GM21576 (cell line): ENCODE data around the gene DEPDC5.
"Not testable (repeated sequence)": the region's sequence is repeated elsewhere in the genome, so short reads cannot be mapped to it uniquely, and the experiment has no call there.

Experiments used
- ATAC-seq: cut with Tn5 transposase; IDR thresholded peaks from one replicate; pipeline ENCODE4 v1.9.1; 2021; ENCODE audit warnings: mild to moderate bottlenecking, moderate library complexity; ENCODE audit not compliant: unreplicated experiment

DEPDC5 gene

GRCh38 chr22:31753634-31754501, at the start of gene DEPDC5:
DEPDC5 (plus strand) TSS chr22:31754019; CDS start chr22:31754922, 903 bp downstream.
- peak; percentile 59 for ATAC-seq

DNA sequence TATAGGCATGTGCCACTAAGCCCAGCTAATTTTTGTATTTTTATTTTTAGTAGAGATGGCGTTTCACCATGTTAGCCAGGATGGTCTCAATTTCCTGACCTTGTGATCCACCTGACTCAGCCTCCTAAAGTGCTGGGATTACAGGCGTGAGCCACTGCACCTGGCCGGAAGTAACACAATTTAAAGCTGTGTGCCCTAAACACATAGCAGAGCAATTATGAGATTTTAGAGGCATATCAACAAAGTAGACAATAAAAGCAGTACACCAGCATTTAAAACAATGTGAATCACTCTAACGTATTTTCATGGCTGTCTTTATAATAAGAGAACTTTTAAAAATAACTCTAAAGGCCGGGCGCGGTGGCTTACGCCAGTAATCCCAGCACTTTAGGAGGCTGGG, 46.3 kb upstream of the DEPDC5 start:
- ATAC-seq: no peak

- not testable (repeated sequence) for ATAC-seq
These were observed 42.6 kb upstream of the DEPDC5 start for GRCh38 chr22:31711226-31711625.

DNA sequence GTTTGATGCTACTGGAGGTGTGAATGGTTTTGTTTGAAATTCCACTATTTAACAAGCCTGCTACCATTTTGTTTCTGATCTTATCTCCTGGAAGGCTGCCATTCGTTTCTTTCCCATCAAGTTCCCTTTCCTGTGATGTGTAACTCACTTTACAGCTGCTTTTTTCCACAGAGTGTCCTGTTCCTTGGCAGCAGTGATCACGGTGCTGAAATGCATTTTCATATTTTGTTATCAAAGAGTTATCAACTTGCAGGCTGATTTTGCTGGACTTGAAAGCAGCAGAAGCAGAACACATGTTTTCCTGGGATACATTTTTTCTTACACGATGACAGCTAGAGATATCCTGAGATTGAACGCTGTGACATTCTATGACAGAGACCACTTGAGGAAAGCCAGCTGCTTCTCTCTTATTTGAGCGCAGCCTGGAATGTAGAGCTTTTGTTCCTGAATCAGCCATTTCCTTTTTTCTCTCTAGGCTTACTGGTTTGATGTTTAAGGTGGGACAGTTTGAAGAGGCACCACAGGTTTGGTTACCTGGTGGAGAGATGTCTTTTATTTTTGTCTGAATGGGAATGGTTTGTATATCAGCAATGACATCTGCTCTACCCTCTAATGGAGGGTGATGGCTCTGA, 38.6 kb upstream of the DEPDC5 start:
- no peak for ATAC-seq

DNA sequence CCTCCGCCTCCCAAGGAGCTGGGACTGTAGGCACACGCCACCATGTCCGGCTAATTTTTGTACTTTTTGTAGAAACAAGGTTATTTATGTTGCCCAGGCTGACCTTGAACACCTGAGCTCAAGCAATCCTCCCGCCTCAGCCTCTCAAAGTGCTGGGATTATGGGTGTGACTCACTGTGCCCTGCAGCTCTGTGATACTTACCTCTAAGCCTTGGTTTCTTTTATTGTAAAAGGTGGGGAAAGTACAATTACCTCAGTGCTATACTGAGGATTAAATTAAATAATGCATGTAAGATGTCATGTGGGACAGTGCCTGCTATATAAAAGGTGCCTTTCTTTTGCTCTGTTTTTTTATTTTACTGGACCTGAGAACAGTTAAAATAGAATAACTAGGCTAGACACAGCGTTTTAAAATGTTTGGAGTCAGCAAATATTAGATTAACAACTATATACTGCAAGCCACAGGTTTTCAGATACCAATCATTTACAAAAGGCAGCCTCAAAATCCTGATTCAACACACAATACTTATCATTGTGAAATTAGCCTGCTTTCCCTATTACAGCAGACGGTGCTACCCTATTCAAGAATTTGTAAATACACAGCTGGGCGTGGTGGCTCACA, 33.9 kb upstream of the DEPDC5 start:
- no peak for ATAC-seq

DNA sequence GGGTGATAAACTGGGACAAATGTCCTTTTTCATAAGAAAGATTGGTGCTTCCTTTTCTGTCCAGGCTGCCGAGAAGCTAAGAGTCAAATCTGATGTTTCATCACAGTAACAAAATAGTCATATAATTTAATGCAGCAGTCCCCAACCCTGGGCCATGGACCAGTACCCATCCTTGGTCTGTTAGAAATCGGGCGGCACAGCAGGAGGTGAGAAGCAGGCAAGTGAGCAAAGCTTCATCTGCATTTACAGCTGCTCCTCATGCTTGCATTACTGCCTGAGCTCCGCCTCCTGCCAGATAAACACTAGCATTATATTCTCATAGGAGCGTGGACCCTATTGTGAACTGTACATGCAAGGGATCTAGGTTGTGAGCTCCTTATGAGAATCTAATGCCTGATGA, 30.1 kb upstream of the DEPDC5 start:
- no peak for ATAC-seq

DNA sequence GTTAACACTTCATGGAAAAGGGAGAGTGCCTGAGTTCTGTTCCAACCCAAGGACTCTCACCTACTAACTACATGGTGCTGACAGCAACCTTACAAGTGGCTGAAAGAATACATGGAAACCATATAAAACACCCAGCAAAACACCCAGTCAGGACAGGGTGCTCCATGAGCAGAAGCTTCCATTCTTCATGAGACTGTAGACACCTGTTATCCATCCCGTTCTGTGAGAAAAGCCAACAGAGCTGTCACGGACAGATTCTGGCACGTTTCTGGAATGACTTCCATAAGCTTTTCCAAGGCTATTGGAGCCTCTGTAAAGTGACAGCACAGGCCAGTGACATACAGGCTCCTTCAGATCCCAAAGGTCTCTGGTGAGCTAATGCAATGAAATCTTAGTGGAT, 27.1 kb upstream of the DEPDC5 start:
- no peak for ATAC-seq

DNA sequence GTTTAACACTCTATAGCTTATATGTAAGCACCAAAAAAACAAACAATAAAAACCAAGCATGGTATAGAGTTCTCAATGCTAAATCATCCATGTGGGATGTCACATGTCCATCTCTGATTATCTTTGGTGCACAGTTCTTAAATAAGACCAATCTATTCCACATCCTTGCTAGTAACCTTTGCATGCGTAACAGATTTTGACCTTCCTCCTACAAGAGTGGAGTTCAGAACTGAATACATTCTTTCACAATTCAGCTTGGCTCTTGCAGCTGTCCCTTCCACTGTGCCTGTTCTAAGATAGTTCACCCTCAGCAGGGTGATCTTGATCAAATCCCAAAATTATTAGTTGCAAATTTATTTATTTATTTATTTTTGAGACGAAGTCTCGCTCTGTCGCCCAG, 25.0 kb upstream of the DEPDC5 start:
- no peak for ATAC-seq

GRCh38 chr22:31730344-31730711, 23.5 kb upstream of the DEPDC5 start:
- no peak for ATAC-seq

DNA sequence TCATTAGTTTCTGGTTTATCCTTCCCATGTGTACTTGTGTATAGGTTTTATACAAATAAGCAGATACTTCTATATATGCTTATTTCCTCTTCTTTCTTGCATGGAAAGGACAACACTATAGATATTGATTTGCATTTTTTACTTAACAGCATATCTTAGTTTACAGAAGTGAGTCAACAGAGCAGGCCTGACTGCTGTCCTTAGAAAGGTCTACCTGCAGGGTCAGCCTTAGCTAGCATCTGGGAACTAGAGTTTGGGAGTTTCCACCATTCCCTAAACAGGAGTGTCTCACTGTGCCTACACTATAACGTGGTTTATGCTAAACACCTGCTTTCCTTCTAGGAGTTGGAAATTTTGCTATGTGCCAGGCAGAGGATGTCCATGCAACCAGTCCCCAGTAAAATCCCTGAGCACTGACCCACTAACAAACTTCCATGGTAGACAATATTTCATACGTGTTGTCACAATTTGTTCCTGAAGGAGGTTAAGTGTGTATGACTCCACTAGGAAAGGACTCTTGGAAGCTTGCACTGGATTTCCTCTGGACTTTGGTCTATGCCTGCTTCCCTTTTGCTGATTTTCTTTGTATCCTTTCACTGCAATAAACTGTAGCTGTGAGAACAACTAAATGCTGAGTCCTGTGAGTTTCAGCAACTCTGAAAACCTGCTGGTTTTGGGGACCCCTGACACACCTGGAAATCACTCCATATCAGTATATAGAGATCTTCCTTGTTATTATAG, 21.6 kb upstream of the DEPDC5 start:
- no peak for ATAC-seq

DNA sequence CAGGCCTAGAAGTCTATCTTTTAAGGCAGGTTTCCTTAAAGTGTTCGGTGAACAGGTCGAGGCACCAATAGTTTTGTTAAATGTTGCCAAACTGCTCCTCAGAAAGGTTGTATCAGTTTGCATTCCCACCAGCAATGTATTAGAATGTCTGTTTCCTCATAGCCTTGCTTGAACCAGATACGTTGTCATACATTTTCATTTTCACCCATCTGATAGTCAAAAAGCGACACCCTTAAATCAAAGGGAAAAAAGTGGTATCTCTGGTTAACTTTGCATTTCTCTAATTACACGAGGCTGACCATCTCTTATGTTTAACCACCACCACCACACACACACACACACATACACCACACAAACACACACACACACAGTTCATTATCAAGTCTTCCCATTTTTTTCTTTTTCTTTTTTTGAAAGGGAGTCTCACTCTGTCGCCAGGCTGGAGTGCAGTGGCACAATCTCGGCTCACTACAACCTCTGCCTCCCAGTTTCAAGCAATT, 20.2 kb upstream of the DEPDC5 start:
- no peak for ATAC-seq

DNA sequence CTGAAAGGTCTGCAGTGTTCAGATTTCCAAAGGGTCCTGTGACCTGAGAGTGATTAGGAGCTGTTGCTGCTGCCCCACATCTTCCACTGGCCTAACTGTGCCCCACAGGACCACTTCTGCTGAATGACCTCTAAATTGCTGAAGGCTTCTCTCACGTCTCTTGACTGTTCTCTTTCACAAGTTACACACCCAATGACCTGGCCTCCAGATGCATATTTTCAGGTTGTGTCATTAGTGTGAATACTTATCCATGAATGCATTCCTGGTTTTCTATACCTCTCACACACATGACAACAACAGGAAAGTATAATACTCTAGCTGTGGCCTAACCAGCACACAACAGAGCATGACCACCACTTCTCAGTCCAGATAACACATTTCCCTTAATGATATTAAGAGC, 19.3 kb upstream of the DEPDC5 start:
- ATAC-seq: no peak

GRCh38 chr22:31736458-31736857, 17.4 kb upstream of the DEPDC5 start:
- ATAC-seq: no peak

DNA sequence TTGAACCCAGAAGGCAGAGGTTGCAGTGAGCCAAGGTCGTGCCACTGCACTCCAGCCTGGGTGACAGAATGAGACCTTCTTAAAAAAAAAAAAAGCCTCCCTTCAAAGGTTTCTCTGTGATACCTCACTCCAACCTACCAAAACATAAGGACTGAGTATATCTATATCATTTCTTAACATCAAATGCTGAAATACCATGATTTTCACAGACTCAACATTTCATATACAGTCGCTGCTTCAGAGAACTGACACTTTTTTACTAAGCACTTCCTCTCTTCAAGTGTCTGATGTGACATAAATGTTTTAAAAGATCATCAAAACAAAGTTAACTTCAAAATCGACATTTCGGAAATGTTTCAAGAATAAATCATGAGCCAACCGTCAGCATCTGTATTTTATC, 15.9 kb upstream of the DEPDC5 start:
- ATAC-seq: no peak

GRCh38 chr22:31738566-31738965, 15.3 kb upstream of the DEPDC5 start:
- no peak for ATAC-seq

DNA sequence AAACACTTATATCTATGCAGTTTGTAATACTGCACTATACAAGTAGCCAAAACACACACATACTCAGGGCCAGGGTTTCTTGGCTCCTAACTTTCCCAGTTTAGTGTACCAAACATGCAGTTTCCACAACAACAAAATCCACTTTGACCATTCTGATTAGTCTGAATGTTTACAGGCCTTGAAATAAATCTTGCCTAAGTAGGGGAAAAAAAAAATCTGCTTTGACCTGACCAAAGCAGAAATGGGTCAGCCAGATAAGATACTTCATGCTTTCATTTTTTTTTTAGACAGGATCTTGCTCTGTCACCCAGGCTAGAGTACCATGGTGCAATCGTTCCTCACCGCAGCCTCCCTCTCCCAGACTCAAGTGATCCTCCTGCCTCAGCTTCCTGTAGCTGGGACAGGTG, 14.0 kb upstream of the DEPDC5 start:
- no peak for ATAC-seq

- not testable (repeated sequence) for ATAC-seq
These were observed 13.5 kb upstream of the DEPDC5 start for GRCh38 chr22:31740314-31740713.

DNA sequence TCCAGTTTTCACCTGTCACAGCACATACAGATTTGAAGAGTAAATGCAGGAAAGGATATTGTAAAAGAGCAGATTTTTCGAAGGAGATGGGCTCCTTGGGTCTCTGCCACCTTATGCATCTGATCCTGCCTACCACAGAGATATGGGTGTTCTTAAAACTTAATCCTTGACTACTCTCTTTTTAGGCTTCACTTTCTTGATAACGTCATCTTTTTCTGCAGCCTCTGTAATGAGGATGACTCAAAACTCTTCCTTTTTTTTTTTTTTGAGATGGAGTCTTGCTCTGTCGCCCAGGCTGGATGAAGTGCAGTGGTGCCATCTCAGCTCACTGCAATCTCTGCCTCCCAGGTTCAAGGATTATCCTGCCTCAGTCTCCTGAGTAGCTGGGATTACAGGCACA, 11.7 kb upstream of the DEPDC5 start:
- ATAC-seq: no peak

GRCh38 chr22:31742682-31743081, 11.1 kb upstream of the DEPDC5 start:
- no peak for ATAC-seq

DNA sequence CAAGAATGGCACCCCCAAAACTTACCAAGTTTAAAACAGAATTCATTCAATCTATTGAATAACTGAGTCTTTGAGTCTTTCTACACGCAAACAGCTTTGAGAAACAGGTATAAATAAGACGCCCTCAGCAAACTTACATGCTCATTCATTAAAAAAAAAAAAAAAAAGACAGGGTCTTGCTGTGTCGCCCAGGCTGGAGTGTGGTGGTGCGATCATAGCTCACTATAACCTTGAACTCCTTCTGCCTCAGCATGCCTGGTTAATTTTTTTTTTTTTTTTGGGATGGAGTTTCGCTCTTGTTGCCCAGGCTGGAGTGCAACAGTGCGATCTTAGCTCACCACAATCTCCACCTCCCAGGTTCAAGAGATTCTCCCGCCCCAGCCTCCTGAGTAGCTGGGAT, 9.9 kb upstream of the DEPDC5 start:
- ATAC-seq: no peak

GRCh38 chr22:31747441-31747840, 6.4 kb upstream of the DEPDC5 start:
- ATAC-seq: no peak
